CD1c-positive myeloid dendritic cell (primary cell): ENCODE measurements around the gene ZNF385C.

Experiments used
- DNase-seq: peaks from one replicate; pipeline ENCODE4 v3.0.0-alpha.2; 2016; ENCODE audit errors: extremely low spot score

The ZNF385C gene

GRCh38 chr17:41989702-41990419 is 108.4 kb downstream of the ZNF385C start:
- no peak for DNase-seq

DNA sequence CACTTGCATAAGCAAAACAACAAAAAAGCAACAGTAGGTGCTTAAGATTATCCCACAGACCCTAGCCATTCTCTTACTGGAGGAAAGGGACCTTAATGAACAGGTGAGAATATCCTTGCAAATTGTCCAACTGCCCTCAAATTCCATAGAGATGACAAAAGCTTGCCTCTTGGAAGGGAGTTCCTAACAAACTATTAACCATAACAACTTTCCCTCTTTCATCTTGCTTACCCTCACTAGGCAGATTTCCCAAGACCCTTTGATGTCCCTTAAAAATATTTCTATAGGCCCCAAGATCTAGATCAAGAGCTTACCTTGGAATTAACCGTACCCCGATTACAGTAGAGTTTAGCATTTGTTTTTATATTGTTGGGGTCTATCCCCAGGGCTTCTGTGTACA is 109.9 kb downstream of the ZNF385C start:
- no peak for DNase-seq

DNA sequence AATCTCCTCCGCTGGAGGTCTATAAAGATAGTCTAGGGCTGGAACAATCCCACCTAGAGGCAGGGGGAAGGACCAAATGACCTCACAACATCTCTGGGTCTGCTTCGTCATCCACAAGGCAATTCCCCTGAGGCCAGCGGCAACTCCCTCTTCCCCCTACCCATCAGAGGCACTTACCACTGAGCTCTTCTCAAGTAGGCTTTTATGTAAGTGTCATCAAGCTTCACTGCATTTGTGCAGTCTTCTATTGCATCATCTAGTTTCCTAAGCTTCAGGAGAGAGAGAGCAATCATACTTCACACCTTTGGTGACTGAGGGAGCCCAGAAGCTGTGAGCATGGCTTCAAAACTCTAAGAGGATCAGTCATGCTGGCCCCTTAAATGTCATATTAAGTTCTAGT is 110.6 kb downstream of the ZNF385C start:
- DNase-seq = no peak

- DNase-seq = no peak
These were observed 111.6 kb downstream of the ZNF385C start for GRCh38 chr17:41986634-41987033.

- no peak for DNase-seq
These were observed 112.4 kb downstream of the ZNF385C start for GRCh38 chr17:41985919-41986318.

GRCh38 chr17:41984454-41984853 is 113.8 kb downstream of the ZNF385C start:
- DNase-seq = no peak

- DNase-seq = no peak
These were observed 116.1 kb downstream of the ZNF385C start for GRCh38 chr17:41982026-41982760.

DNA sequence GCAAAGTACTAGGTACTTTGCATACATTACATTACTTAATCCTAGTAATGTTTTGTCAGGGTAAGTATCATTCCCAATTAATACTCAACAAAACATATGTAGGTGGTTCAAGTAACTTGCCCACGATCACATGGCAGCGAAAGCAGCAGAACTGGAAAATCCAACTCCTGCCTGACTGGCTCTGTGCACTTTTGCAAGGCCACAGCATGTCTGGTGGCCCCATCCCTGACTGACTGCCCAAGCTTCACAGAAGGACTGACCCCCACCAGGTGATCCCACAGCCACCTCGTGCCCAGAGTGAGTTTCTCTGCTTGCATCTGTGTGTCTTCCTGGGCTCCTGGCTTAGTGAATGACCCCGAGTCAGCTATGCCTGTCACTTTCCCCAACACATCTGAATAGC is 120.3 kb downstream of the ZNF385C start:
- no peak for DNase-seq

DNA sequence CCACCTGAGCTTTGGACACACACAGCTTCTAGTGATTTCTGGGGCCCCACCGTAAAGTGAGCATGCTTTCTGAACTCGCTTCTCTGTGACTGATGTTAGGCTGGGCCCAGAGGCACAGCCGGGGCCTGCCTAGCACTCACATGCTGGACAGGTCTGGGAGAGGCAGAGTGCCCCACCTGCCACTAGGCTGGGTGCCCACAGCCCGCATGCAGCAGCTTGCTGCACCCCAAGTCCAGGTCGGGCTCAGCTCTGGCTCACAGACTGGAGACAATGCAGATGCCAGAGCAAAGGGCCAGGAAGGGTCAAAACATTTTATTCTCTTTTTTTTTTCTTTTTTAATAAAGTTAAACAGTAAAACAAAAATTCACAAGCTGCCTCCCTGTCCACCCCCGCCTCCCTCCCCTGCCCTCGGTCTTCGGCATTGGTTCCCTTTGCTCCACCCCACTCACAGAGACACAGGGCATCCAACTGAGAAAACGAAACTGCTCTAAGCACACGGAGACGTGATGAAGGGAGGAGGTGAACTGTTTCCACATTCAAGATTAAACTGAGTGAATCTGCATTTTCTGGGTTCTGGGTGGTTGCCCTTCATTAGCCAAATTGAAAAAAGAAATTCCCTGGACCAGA is 122.0 kb downstream of the ZNF385C start:
- DNase-seq = no peak
